PC-3 (cell line): Measurements from ENCODE around the gene GLT8D1. TPM values are rescaled to one million over a fixed set of nuclear protein-coding genes. Genes with fewer than 3 reads are reported as not detected.
A peak's percentile ranks its signal among the peaks of the same experiment; 100 is the strongest.

Source experiments
- ATAC-seq: fragments of 200-7000 bp; cut with Tn5 transposase; 2 replicates; pipeline ENCODE4 v1.9.1; 2020; ENCODE audit warnings: mild to moderate bottlenecking, moderate library complexity
- BruUV-seq: library from RNA; stranded (reverse); fragments of 400-500 nt; replicated peaks from 2 replicates; lab custom pipeline; 2021; lab: Mats Ljungman, UMichigan
- CTCF ChIA-PET: fragments of 300-600 bp; sonication (Branson Sonifier 250); formaldehyde crosslinking; loops from one replicate; lab custom pipeline; 2022; ENCODE audit warnings: antibody characterized with exemption; lab: Charles Lee
- POLR2A ChIA-PET: fragments of 300-600 bp; sonication (Branson Sonifier 250); formaldehyde crosslinking; loops from one replicate; lab custom pipeline; 2022; ENCODE audit warnings: antibody characterized with exemption; ENCODE audit not compliant: unreplicated experiment; lab: Charles Lee
- DNase-seq: peaks from one replicate; pipeline ENCODE4 v3.0.0-alpha.2; 2015
- H2AFZ ChIP-seq: fragments of 300-600 bp; sonication (generic); 2 replicates; pipeline ENCODE4 v1.6.0; 2016; ENCODE audit warnings: antibody characterized with exemption, low read length
- H3F3A ChIP-seq: fragments of 300-600 bp; sonication (generic); one replicate; pipeline ENCODE4 v1.6.0; 2017; ENCODE audit warnings: antibody characterized with exemption, low read length, control low read depth, mild to moderate bottlenecking; ENCODE audit not compliant: unreplicated experiment
- H3K27ac ChIP-seq: fragments of 300-600 bp; sonication (generic); 2 replicates; pipeline ENCODE4 v1.5.1; 2016; ENCODE audit warnings: mild to moderate bottlenecking, low read length
- H3K27me3 ChIP-seq: fragments of 300-600 bp; sonication (generic); 2 replicates; pipeline ENCODE4 v1.6.1; 2016; ENCODE audit warnings: low read length, mixed read lengths
- H3K36me3 ChIP-seq: fragments of 300-600 bp; sonication (generic); 2 replicates; pipeline ENCODE4 v1.6.1; 2016; ENCODE audit warnings: low read depth, mixed run types, low read length, mixed read lengths
- H3K4me1 ChIP-seq: fragments of 300-600 bp; sonication (generic); 2 replicates; pipeline ENCODE4 v1.5.1; 2016; ENCODE audit warnings: low read length; ENCODE audit not compliant: insufficient read depth
- H3K4me2 ChIP-seq: fragments of 300-600 bp; sonication (generic); 2 replicates; pipeline ENCODE4 v1.6.0; 2016; ENCODE audit warnings: low read length
- H3K4me3 ChIP-seq: fragments of 300-600 bp; sonication (generic); 2 replicates; pipeline ENCODE4 v1.5.1; 2016; ENCODE audit warnings: mild to moderate bottlenecking, low read length, mixed read lengths
- H3K79me2 ChIP-seq: fragments of 300-600 bp; sonication (generic); 2 replicates; pipeline ENCODE4 v1.6.1; 2017; ENCODE audit warnings: low read length, mixed read lengths
- H3K9ac ChIP-seq: fragments of 300-600 bp; sonication (generic); 2 replicates; pipeline ENCODE4 v1.6.0; 2016; ENCODE audit warnings: mild to moderate bottlenecking, low read length
- H3K9me2 ChIP-seq: fragments of 300-600 bp; sonication (generic); replicated peaks from 2 replicates; pipeline ENCODE4 v1.6.1; 2016; ENCODE audit warnings: mixed run types, low read length, mixed read lengths
- H3K9me3 ChIP-seq: fragments of 300-600 bp; sonication (generic); 2 replicates; pipeline ENCODE4 v1.6.1; 2016; ENCODE audit warnings: low read length, mixed read lengths
- H4K20me1 ChIP-seq: fragments of 300-600 bp; sonication (generic); 2 replicates; pipeline ENCODE4 v1.6.1; 2016; ENCODE audit warnings: low read length, mixed read lengths
- EZH2 ChIP-seq: fragments of 300-600 bp; sonication (generic); IDR thresholded peaks from one replicate; pipeline ENCODE4 v1.6.1; 2017; ENCODE audit warnings: antibody characterized with exemption, mild to moderate bottlenecking, low read length; ENCODE audit not compliant: unreplicated experiment
- EZH2phosphoT487 ChIP-seq: fragments of 300-600 bp; sonication (generic); IDR thresholded peaks from 2 replicates; pipeline ENCODE4 v1.6.1; 2018; ENCODE audit warnings: mild to moderate bottlenecking, antibody characterized with exemption, low read length, borderline replicate concordance
- intact Hi-C: fragments of 100-400 bp; cut with micrococcal nuclease; formaldehyde crosslinking; loops from 2 replicates; pipeline ENCODE4 v1.9.0; 2023
- total RNA-seq: library from RNA; depleted of rRNA; stranded (reverse); fragments of >200 nt; gene quantifications from 2 replicates; pipeline ENCODE4 v1.2.3, GENCODE V29; 2014
- TF ChIP-seq, protein P1 (sequence below): fragments of 300-600 bp; sonication (generic); conservative IDR thresholded peaks from 2 replicates; pipeline ENCODE4 v1.5.1; 2017; ENCODE audit warnings: antibody characterized with exemption, low read depth, mild to moderate bottlenecking, low read length

GLT8D1 gene
- total RNA-seq, 1 experiment from 2014 or later = 70.2 TPM

DNA sequence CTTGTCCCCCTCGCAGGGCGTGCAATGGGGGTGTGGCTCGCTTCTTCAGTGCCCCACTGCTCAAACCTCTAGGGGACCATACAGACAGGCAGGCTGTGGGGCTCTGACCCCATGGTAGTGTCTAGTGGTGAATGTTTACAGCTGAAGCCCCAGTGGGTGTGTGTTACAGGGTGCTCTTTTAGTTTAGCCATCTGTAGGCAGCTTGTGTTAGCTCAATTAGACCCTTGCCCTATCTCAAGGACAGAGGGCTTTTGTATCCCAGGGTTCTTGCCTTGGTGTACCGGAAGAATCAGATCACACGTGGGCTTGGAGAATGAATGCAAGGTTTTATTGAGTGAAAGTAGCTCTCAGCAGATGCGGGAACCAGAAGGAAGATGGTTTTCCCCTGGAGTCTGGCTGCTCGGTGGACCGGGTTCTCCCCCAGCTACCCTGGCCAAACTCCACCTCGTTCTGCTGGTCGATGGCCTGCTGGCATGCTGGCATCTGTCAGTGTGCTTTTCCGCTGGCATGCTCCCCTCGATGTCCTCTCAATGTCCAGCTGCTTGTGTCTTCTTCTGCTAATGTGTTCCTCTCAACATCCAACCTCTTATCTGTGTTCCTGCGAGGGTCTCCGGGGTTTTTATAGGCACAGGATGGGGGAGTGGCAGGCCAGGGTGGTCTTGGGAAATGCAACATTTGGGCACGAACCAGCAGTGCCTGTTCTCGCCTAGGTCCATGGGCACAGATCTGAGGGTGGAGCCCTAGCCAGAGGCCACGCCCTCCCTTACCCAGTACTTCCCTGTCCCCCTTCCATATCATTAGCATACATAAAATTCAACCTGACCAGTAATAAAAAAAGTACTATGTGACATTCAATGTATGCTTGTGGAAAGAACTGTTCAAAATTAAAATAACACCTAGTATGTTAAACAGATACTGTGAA is 7.0 kb upstream of the GLT8D1 start:
- no peak overlapping the region for H3K27ac ChIP-seq
- H3K36me3 ChIP-seq = peaks cover 11% of the 10 kb centered on the region; the same call in 1 of the 2 replicates
- H3K9ac ChIP-seq = no peak overlapping the region
- no peak overlapping the region for H2AFZ ChIP-seq
- no TSS peak for BruUV-seq
- intact Hi-C loops = no loop called here
- CTCF ChIA-PET = no interaction called here
- no peaks in the 10 kb centered on the region for H3K27me3 ChIP-seq
- peaks cover 4% of the 10 kb centered on the region for H3K4me1 ChIP-seq
- no peak overlapping the region for H3K4me2 ChIP-seq
- no peaks in the 10 kb centered on the region for H3K9me2 ChIP-seq
- H3F3A ChIP-seq = peaks cover 8% of the 10 kb centered on the region
- ATAC-seq (peak; percentile 29; the same call in 1 of the 2 replicates), DNase-seq (no peak)
- H3K4me3 ChIP-seq = no peak overlapping the region
- H4K20me1 ChIP-seq = no peaks in the 10 kb centered on the region
- no peaks in the 10 kb centered on the region for H3K9me3 ChIP-seq
- peaks cover 8% of the 10 kb centered on the region for H3K79me2 ChIP-seq
- POLR2A ChIA-PET = no interaction called here
- no peak for TF ChIP-seq EZH2phosphoT487
- TF ChIP-seq EZH2 = no peak
- TF ChIP-seq, protein P1, sequence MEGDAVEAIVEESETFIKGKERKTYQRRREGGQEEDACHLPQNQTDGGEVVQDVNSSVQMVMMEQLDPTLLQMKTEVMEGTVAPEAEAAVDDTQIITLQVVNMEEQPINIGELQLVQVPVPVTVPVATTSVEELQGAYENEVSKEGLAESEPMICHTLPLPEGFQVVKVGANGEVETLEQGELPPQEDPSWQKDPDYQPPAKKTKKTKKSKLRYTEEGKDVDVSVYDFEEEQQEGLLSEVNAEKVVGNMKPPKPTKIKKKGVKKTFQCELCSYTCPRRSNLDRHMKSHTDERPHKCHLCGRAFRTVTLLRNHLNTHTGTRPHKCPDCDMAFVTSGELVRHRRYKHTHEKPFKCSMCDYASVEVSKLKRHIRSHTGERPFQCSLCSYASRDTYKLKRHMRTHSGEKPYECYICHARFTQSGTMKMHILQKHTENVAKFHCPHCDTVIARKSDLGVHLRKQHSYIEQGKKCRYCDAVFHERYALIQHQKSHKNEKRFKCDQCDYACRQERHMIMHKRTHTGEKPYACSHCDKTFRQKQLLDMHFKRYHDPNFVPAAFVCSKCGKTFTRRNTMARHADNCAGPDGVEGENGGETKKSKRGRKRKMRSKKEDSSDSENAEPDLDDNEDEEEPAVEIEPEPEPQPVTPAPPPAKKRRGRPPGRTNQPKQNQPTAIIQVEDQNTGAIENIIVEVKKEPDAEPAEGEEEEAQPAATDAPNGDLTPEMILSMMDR = no peak

DNA sequence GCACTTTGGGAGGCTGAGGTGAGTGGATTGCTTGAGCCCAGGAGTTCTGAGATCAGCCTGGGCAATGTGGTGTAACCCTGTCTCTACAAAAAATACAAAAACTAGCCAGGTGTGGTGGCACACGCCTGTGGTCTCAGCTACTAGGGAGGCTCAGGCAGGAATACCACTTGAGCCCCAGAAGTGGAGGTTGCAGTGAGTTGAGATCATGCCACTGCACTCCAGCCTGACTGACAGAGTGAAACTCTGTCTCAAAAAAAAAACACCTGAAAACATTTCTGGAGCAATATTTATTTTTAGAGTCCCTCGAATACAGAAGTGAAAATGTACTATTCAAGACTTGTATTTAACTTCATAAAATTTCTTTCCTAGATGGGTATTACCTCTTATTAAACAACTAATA is 4.9 kb upstream of the GLT8D1 start:
- H3K27ac ChIP-seq = no peak overlapping the region
- ATAC-seq (no peak), DNase-seq (no peak)
- peaks cover 11% of the 10 kb centered on the region; the same call in 1 of the 2 replicates for H3K36me3 ChIP-seq
- no peaks in the 10 kb centered on the region for H4K20me1 ChIP-seq
- no peak overlapping the region for H2AFZ ChIP-seq
- H3K27me3 ChIP-seq = no peaks in the 10 kb centered on the region
- CTCF ChIA-PET = no interaction called here
- H3K4me1 ChIP-seq = peaks cover 9% of the 10 kb centered on the region
- no peak overlapping the region for H3K4me3 ChIP-seq
- TF ChIP-seq, protein P1 = no peak
- TF ChIP-seq EZH2phosphoT487 = no peak
- no peak for TF ChIP-seq EZH2
- H3K79me2 ChIP-seq = peaks cover 24% of the 10 kb centered on the region
- H3K9me2 ChIP-seq = no peaks in the 10 kb centered on the region
- intact Hi-C loops = no loop called here
- POLR2A ChIA-PET = no interaction called here
- BruUV-seq = no TSS peak
- H3K4me2 ChIP-seq = no peak overlapping the region
- peaks cover 8% of the 10 kb centered on the region for H3F3A ChIP-seq
- no peak overlapping the region for H3K9ac ChIP-seq
- no peaks in the 10 kb centered on the region for H3K9me3 ChIP-seq

GRCh38 chr3:52707585-52707984 is 2.0 kb upstream of the GLT8D1 start:
- Histone ChIP-seq H3K4me3 (peak overlapping the region; percentile 95), H4K20me1 (no peaks in the 10 kb centered on the region), H3K27ac (no peak overlapping the region), H3K4me2 (peak overlapping the region; percentile 90), H3K36me3 (peaks cover 11% of the 10 kb centered on the region; the same call in 1 of the 2 replicates), H3F3A (peaks cover 8% of the 10 kb centered on the region), H2AFZ (no peak overlapping the region), H3K9me3 (no peaks in the 10 kb centered on the region), H3K9ac (peak overlapping the region; percentile 90; the same call in 1 of the 2 replicates), H3K9me2 (no peaks in the 10 kb centered on the region), H3K79me2 (peaks cover 50% of the 10 kb centered on the region), H3K4me1 (peaks cover 18% of the 10 kb centered on the region), H3K27me3 (no peaks in the 10 kb centered on the region)
- TF ChIP-seq, protein P1 = no peak
- no peak for TF ChIP-seq EZH2
- intact Hi-C loops = no loop called here
- ChIA-PET POLR2A (no interaction called here), CTCF (no interaction called here)
- ATAC-seq (no peak), DNase-seq (no peak)
- no TSS peak for BruUV-seq
